H7 (cell line): ENCODE data around the gene SLC25A12. TPM values are rescaled to one million over a fixed set of nuclear protein-coding genes. Genes with fewer than 3 reads are reported as not detected.
"Not testable (repeated sequence)": the region's sequence is repeated elsewhere in the genome, so short reads cannot be mapped to it uniquely, and the experiment has no call there.

Experiments
- DNase-seq: peaks from one replicate; pipeline ENCODE4 v3.0.0; 2012
- H3K27me3 ChIP-seq: 2 replicates; pipeline ENCODE4 v1.6.0; 2011; ENCODE audit warnings: mild to moderate bottlenecking, low read length; ENCODE audit not compliant: control insufficient read depth, insufficient read depth
- H3K36me3 ChIP-seq: replicated peaks from 2 replicates; pipeline ENCODE4 v1.5.1; 2011; ENCODE audit warnings: low read length; ENCODE audit not compliant: control insufficient read depth, insufficient read depth
- H3K4me3 ChIP-seq: 2 replicates; pipeline ENCODE4 v1.5.1; 2011; ENCODE audit warnings: low read depth, mild to moderate bottlenecking, control low read depth, low read length, moderate library complexity; ENCODE audit not compliant: insufficient read depth
- total RNA-seq: library from RNA; depleted of rRNA; stranded (reverse); fragments of >200 nt; shearing (Covaris generic); gene quantifications from 2 replicates; pipeline ENCODE4 v1.2.3, GENCODE V29; 2014

SLC25A12 gene
- total RNA-seq, 1 experiment from 2014 or later, result 12.2 TPM

GRCh38 chr2:171798156-171798820, 95.8 kb downstream of the SLC25A12 start:
- H3K4me3 ChIP-seq, result no peak overlapping the region
- H3K36me3 ChIP-seq, result no peaks in the 10 kb centered on the region
- H3K27me3 ChIP-seq, result no peaks in the 10 kb centered on the region
- no peak for DNase-seq

- no peaks in the 10 kb centered on the region for H3K27me3 ChIP-seq
- DNase-seq, result peak; percentile 21
- H3K4me3 ChIP-seq, result no peak overlapping the region
- no peaks in the 10 kb centered on the region; the same call in 1 of the 2 replicates for H3K36me3 ChIP-seq
Observed at GRCh38 chr2:171794918-171795317, 99.1 kb downstream of the SLC25A12 start.

GRCh38 chr2:171793691-171794678, 100.1 kb downstream of the SLC25A12 start:
- DNase-seq, result no peak
- Histone ChIP-seq H3K4me3 (no peak overlapping the region), H3K36me3 (no peaks in the 10 kb centered on the region; the same call in 1 of the 2 replicates), H3K27me3 (no peaks in the 10 kb centered on the region)

GRCh38 chr2:171792886-171793580, 101.0 kb downstream of the SLC25A12 start:
- Histone ChIP-seq H3K4me3 (no peak overlapping the region), H3K27me3 (no peaks in the 10 kb centered on the region), H3K36me3 (no peaks in the 10 kb centered on the region; the same call in 1 of the 2 replicates)
- no peak for DNase-seq

- Histone ChIP-seq H3K36me3 (no peaks in the 10 kb centered on the region; the same call in 1 of the 2 replicates), H3K4me3 (no peak overlapping the region), H3K27me3 (no peaks in the 10 kb centered on the region)
- DNase-seq, result no peak
Observed at GRCh38 chr2:171792157-171792556, 101.9 kb downstream of the SLC25A12 start.

- no peaks in the 10 kb centered on the region; the same call in 1 of the 2 replicates for H3K36me3 ChIP-seq
- no peak overlapping the region for H3K4me3 ChIP-seq
- H3K27me3 ChIP-seq, result no peaks in the 10 kb centered on the region
- no peak for DNase-seq
Observed at GRCh38 chr2:171791361-171791760, 102.7 kb downstream of the SLC25A12 start.

- H3K27me3 ChIP-seq, result no peaks in the 10 kb centered on the region
Observed at GRCh38 chr2:171789956-171790355, 104.1 kb downstream of the SLC25A12 start.

GRCh38 chr2:171788316-171788993, 105.6 kb downstream of the SLC25A12 start:
- no peak overlapping the region for H3K4me3 ChIP-seq
- peak; percentile 23 for DNase-seq
- H3K36me3 ChIP-seq, result peaks cover 2% of the 10 kb centered on the region
- H3K27me3 ChIP-seq, result no peaks in the 10 kb centered on the region

More at GRCh38 chr2:171789956-171790355, 104.1 kb downstream of the SLC25A12 start:
- Histone ChIP-seq H3K4me3 (no peak overlapping the region), H3K36me3 (peaks cover 2% of the 10 kb centered on the region)
- DNase-seq, result no peak

GRCh38 chr2:171787333-171788072, 106.5 kb downstream of the SLC25A12 start:
- Histone ChIP-seq H3K27me3 (no peaks in the 10 kb centered on the region), H3K4me3 (no peak overlapping the region), H3K36me3 (peaks cover 2% of the 10 kb centered on the region)
- DNase-seq, result no peak

GRCh38 chr2:171785450-171785849, 108.6 kb downstream of the SLC25A12 start:
- Histone ChIP-seq H3K27me3 (no peaks in the 10 kb centered on the region), H3K36me3 (peaks cover 2% of the 10 kb centered on the region), H3K4me3 (no peak overlapping the region)
- no peak for DNase-seq

GRCh38 chr2:171778515-171778914, 115.5 kb downstream of the SLC25A12 start:
- H3K27me3 ChIP-seq, result no peaks in the 10 kb centered on the region

GRCh38 chr2:171774581-171774980, 119.5 kb downstream of the SLC25A12 start:
- H3K4me3 ChIP-seq, DNase-seq, H3K27me3 ChIP-seq, H3K36me3 ChIP-seq: not testable (repeated sequence)

More at GRCh38 chr2:171778515-171778914, 115.5 kb downstream of the SLC25A12 start:
- Histone ChIP-seq H3K36me3 (no peaks in the 10 kb centered on the region), H3K4me3 (no peak overlapping the region)
- no peak for DNase-seq

- H3K27me3 ChIP-seq, result no peaks in the 10 kb centered on the region
- DNase-seq, result no peak
- H3K36me3 ChIP-seq, result no peaks in the 10 kb centered on the region
- no peak overlapping the region for H3K4me3 ChIP-seq
Observed at GRCh38 chr2:171772373-171772772, 121.7 kb downstream of the SLC25A12 start.
